Measurements from ENCODE around the gene BCL2L12. TPM values are rescaled to one million over a fixed set of nuclear protein-coding genes. Genes with fewer than 3 reads are reported as not detected.
A peak's percentile ranks its signal among the peaks of the same experiment; 100 is the strongest.

Gene BCL2L12
- total RNA-seq, 1 experiment from 2014 or later, result 145 TPM

- no peaks in the 10 kb centered on the region for H3K9me3 ChIP-seq (ENCODE audit: control insufficient read depth, low read depth, low read length)
- Mint-ChIP-seq H3K27ac (peak overlapping the region in 1 of 3 experiments; percentile 53; a peak in 1 of 7 replicates), H3K4me1 (peaks cover 26 to 33% of the 10 kb centered on the region in 2 experiments), H3K4me3 (no peak overlapping the region), H3K36me3 (ENCODE audit: insufficient read depth in 1 of 3, low read depth in 3 of 3) (peaks cover 24 to 60% (median 48%) of the 10 kb centered on the region in 3 experiments), H3K27me3 (ENCODE audit: low read depth) (no peaks in the 10 kb centered on the region), H3K9me3 (no peaks in the 10 kb centered on the region; a peak in 2 of 5 replicates)
- peaks cover 9% of the 10 kb centered on the region for H3K79me2 ChIP-seq (ENCODE audit: insufficient read depth, low read length)
- no peak overlapping the region for H3K9ac ChIP-seq (ENCODE audit: extremely low read depth, insufficient read length, low read length)
- no peak overlapping the region for H3K23ac ChIP-seq (ENCODE audit: insufficient read length, low read depth, low read length)
- H3K4ac ChIP-seq (ENCODE audit: low read depth, low read length), result no peak overlapping the region
- no peak overlapping the region for H2AFZ ChIP-seq (ENCODE audit: low read length)
- no CpG with 5 or more reads among the region's 13 CpGs for WGBS (ENCODE audit: extremely low coverage, insufficient read length, low lambda C conversion rate)
- TF ChIP-seq CTCF (conservative IDR thresholded peaks at IDR 0.05), result no peak
- H2AK5ac ChIP-seq (ENCODE audit: insufficient read length, low read length), result no peak overlapping the region
- no peak overlapping the region for H2BK15ac ChIP-seq (ENCODE audit: low read depth, low read length)
- H2BK20ac ChIP-seq (ENCODE audit: low read depth, low read length, poor library complexity, severe bottlenecking), result no peak overlapping the region
- no peaks in the 10 kb centered on the region for H4K20me1 ChIP-seq (ENCODE audit: control insufficient read depth, insufficient read depth, insufficient read length)
- H3K14ac ChIP-seq (ENCODE audit: insufficient read depth, low read length), result no peak overlapping the region
- H2BK12ac ChIP-seq (ENCODE audit: insufficient read length, low read depth, low read length), result no peak overlapping the region
- H4K91ac ChIP-seq (ENCODE audit: insufficient read length, low read depth, low read length), result no peak overlapping the region
- no peaks in the 10 kb centered on the region for H3K27me3 ChIP-seq (ENCODE audit: insufficient read depth, low read length)
- H3K4me1 ChIP-seq (ENCODE audit: insufficient read depth, low read length), result no peaks in the 10 kb centered on the region; the same call in 1 of the 2 replicates
- H3K4me2 ChIP-seq (ENCODE audit: insufficient read depth, insufficient read length, low read length), result no peak overlapping the region
- no peak overlapping the region for H3K18ac ChIP-seq (ENCODE audit: insufficient read length, low read depth, low read length)
- no peak overlapping the region for H2BK5ac ChIP-seq (ENCODE audit: insufficient read length, low read length)
- peaks cover 13% of the 10 kb centered on the region for H3K79me1 ChIP-seq (ENCODE audit: insufficient read depth, low read depth, low read length, poor library complexity, severe bottlenecking)
- no peak overlapping the region for H2BK120ac ChIP-seq (ENCODE audit: low read depth, low read length, poor library complexity, severe bottlenecking)
- DNase-seq, result no peak
- H3T11ph ChIP-seq (ENCODE audit: low read length), result no peak overlapping the region
- H3K56ac ChIP-seq (ENCODE audit: insufficient read length, low read depth, low read length), result no peak overlapping the region
- H3K27ac ChIP-seq (ENCODE audit: insufficient read length, low read depth, low read length), result no peak overlapping the region
- H3K23me2 ChIP-seq (ENCODE audit: insufficient read length, low read depth, low read length, poor library complexity, severe bottlenecking), result peaks cover 10% of the 10 kb centered on the region
- no peak overlapping the region for H4K8ac ChIP-seq (replicated peaks; ENCODE audit: insufficient read length, low read depth, low read length)
- H4K5ac ChIP-seq (ENCODE audit: insufficient read length, low read depth, low read length), result no peak overlapping the region
Measured at GRCh38 chr19:49645995-49646394, 19.7 kb upstream of the BCL2L12 start.
